Thoracic aorta (tissue), 2 donors: ENCODE data around the gene NBL1. TPM values are rescaled to one million over a fixed set of nuclear protein-coding genes. Genes with fewer than 3 reads are reported as not detected.

ENCODE experiments used
- ATAC-seq: fragments of 150-250 bp; one replicate; pipeline ENCODE4 v1.8.0; 2017; ENCODE audit warnings: low read depth; ENCODE audit not compliant: insufficient number of reproducible peaks, low FRiP score
- DNase-seq: peaks from one replicate; pipeline ENCODE4 v3.0.0-alpha.2; 2020; ENCODE audit warnings: low spot score
- H3K27ac ChIP-seq, 2 donors: fragments of 200-600 bp; sonication (generic); 1 replicate in 1 of 2; 2 replicates in 1 of 2; pipeline ENCODE4 v1.5.1; 2016; ENCODE audit warnings: mild to moderate bottlenecking in 2 of 2, moderate library complexity in 2 of 2
- H3K27me3 ChIP-seq: fragments of 200-600 bp; sonication (generic); replicated peaks from 2 replicates; pipeline ENCODE4 v1.6.0; 2016; ENCODE audit warnings: mild to moderate bottlenecking; ENCODE audit not compliant: insufficient read depth
- H3K36me3 ChIP-seq: fragments of 200-600 bp; sonication (generic); one replicate; pipeline ENCODE4 v1.5.1; 2016
- H3K4me1 ChIP-seq, 2 donors: fragments of 200-600 bp; sonication (generic); 1 replicate in 1 of 2; 2 replicates in 1 of 2; pipeline versions ENCODE4 v1.5.1 to v1.6.0; 2016; ENCODE audit warnings: low read depth in 2 of 2, mild to moderate bottlenecking in 1 of 2; ENCODE audit not compliant: control insufficient read depth in 1 of 2
- H3K4me3 ChIP-seq: fragments of 200-600 bp; sonication (generic); 2 replicates; pipeline ENCODE4 v1.5.1; 2016; ENCODE audit warnings: mild to moderate bottlenecking
- H3K9me3 ChIP-seq: fragments of 200-600 bp; sonication (generic); 2 replicates; pipeline ENCODE4 v1.5.1; 2016
- total RNA-seq, 2 donors: library from RNA; depleted of rRNA; stranded (reverse); fragments of >200 nt; gene quantifications; one replicate each; pipeline versions ENCODE4 v1.1.0 to v1.2.3, GENCODE V29; 2016
- TF ChIP-seq, protein P1 (sequence below): fragments of 200-600 bp; sonication (generic); IDR thresholded peaks from one replicate; pipeline ENCODE4 v1.5.1; 2019; ENCODE audit warnings: antibody characterized with exemption

The NBL1 gene
- total RNA-seq, 2 donors from 2014 or later = 77.0 to 82.0 TPM

DNA sequence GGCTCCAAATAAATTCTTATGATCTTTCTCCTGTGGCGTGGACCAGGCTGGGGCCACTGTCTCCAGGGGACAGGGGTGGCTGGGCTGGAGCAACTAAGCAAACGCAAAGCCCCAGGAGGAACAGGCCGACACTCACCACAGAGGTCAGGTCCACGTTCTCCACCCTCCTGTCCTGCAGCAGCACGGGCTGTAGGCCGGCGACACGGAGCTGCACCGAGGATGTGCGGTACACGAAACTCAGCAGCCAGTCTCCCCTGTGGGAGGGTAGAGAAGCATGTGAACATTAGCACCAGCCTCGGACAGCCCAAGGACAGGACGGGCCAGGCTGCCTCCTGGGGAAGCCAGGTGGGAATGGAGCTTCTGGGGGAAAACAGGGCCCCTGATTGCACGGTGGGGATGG lies 50.2 kb downstream of the NBL1 start:
- H3K9me3 ChIP-seq = no peaks in the 10 kb centered on the region
- H3K27me3 ChIP-seq = no peaks in the 10 kb centered on the region
- H3K4me1 ChIP-seq = no peaks in the 10 kb centered on the region
- TF ChIP-seq, protein P1, sequence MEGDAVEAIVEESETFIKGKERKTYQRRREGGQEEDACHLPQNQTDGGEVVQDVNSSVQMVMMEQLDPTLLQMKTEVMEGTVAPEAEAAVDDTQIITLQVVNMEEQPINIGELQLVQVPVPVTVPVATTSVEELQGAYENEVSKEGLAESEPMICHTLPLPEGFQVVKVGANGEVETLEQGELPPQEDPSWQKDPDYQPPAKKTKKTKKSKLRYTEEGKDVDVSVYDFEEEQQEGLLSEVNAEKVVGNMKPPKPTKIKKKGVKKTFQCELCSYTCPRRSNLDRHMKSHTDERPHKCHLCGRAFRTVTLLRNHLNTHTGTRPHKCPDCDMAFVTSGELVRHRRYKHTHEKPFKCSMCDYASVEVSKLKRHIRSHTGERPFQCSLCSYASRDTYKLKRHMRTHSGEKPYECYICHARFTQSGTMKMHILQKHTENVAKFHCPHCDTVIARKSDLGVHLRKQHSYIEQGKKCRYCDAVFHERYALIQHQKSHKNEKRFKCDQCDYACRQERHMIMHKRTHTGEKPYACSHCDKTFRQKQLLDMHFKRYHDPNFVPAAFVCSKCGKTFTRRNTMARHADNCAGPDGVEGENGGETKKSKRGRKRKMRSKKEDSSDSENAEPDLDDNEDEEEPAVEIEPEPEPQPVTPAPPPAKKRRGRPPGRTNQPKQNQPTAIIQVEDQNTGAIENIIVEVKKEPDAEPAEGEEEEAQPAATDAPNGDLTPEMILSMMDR = no peak
- H3K27ac ChIP-seq = no peak overlapping the region
- DNase-seq (no peak), ATAC-seq (no peak)
- H3K36me3 ChIP-seq = peaks cover 12% of the 10 kb centered on the region
- no peak overlapping the region for H3K4me3 ChIP-seq

DNA sequence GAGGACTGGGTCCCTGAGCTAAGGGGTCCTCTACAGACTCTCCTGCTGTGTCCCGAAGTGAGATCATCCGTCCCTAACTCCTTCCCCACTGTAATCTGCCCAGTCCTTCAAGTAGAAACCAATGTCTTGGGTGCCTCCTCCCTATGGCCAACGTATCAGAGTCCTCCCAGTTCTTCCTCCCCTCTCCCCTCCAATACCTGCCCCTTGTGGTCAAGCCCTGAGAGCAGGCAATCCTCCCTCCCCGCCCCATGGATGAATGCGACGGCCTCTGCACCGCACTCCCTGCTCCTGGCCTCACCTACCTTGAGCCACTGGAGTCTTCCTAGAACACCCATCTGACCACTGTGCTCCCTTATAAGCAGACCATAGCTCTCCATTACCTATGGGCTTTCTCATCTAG lies 51.7 kb downstream of the NBL1 start:
- Histone ChIP-seq H3K27me3 (no peaks in the 10 kb centered on the region), H3K4me1 (no peaks in the 10 kb centered on the region), H3K4me3 (no peak overlapping the region), H3K36me3 (peaks cover 24% of the 10 kb centered on the region), H3K27ac (no peak overlapping the region), H3K9me3 (no peaks in the 10 kb centered on the region)
- DNase-seq (no peak), ATAC-seq (no peak)
- TF ChIP-seq, protein P1 = no peak

DNA sequence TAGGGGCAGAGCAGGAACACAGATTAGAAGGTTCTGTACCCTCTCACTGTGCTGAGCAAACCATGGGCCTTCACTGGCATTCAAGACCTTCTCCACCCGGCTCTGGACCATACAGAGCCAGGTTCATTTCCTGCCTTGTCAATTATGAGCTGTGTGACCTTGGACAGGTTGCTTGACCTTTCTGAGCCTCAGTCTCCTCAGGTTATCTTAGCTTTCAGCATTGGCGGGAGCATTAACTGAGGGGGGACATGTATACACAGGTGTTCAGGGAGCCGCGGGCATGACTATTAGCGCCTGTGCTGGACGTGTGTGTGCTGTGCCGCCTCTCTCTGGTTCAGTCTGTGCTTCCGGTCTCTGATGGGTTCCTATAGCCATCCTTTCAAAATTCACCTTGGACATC lies 52.7 kb downstream of the NBL1 start:
- Histone ChIP-seq H3K9me3 (no peaks in the 10 kb centered on the region), H3K4me3 (no peak overlapping the region), H3K27ac (no peak overlapping the region), H3K27me3 (no peaks in the 10 kb centered on the region), H3K4me1 (no peaks in the 10 kb centered on the region), H3K36me3 (peaks cover 25% of the 10 kb centered on the region)
- no peak for DNase-seq
- no peak for ATAC-seq
- TF ChIP-seq, protein P1 = no peak

DNA sequence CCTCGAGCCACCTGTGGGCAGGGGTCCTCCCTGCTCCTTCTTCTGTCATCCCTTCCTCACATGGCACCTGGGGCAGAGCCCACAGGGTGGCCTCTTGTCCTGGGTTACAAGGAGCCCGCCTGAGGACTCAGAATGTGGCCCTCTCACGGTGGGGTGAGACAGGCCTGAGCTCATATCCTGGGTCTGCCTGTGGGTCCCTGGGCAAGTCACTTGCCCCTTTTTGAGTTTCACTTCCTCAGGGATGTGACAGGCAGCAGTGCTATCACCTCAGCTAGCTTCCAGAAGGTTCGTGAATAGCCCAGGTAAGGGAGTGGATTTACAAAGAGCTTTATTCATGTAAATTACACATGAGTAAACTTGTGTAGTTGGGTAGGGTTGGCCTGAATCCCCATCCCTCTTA lies 54.1 kb downstream of the NBL1 start:
- TF ChIP-seq, protein P1 = no peak
- no peaks in the 10 kb centered on the region for H3K9me3 ChIP-seq
- peaks cover 22% of the 10 kb centered on the region for H3K36me3 ChIP-seq
- no peaks in the 10 kb centered on the region for H3K27me3 ChIP-seq
- DNase-seq (no peak), ATAC-seq (no peak)
- H3K4me1 ChIP-seq = no peaks in the 10 kb centered on the region
- no peak overlapping the region for H3K27ac ChIP-seq
- H3K4me3 ChIP-seq = no peak overlapping the region

DNA sequence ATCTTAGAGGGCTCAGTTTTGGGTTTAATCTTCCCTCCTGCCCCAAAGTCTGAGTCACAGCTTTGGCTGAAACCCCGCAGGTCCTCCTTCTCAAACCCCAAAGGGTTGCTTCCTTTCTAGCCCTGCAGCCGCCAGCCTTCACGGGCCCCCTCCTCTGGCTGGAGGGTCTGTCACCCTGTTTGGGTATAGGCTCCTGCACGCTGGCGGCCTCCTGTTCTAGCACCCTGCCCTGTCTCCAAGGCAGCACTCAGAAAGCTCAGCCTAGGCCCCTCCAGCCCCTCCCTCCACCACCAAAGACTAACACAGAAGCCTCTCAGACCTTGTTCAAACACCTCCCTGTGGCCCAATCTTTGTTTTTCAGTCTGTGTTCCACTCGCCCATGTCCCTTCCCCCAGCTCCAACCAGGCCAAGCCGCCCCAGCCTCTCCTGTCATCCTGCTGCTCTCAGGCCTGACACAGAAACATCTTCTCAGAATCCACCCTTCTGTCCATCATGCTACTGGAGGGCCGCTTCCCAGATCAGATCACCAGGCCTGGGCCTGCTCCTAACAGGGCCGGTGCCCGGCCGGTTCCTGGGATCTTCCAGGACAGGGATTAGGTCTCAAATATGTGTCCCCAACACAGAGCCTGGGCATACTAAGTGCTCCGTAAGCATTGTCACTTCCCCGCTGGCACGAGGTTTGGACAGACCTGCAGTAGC lies 56.1 kb downstream of the NBL1 start:
- H3K27ac ChIP-seq = no peak overlapping the region
- TF ChIP-seq, protein P1 = no peak
- no peak overlapping the region for H3K4me3 ChIP-seq
- DNase-seq (no peak), ATAC-seq (no peak)
- no peaks in the 10 kb centered on the region for H3K9me3 ChIP-seq
- H3K36me3 ChIP-seq = peaks cover 18% of the 10 kb centered on the region
- peaks cover 3 to 10% of the 10 kb centered on the region in 2 donors for H3K4me1 ChIP-seq
- no peaks in the 10 kb centered on the region for H3K27me3 ChIP-seq
